IPS-20b (cell line): ENCODE data around the gene FAM83G.
"Not testable (repeated sequence)": the region's sequence is repeated elsewhere in the genome, so short reads cannot be mapped to it uniquely, and the experiment has no call there.

Experiments used
- H3K27ac ChIP-seq: one replicate; pipeline ENCODE4 v1.5.1; 2013; ENCODE audit warnings: low read length
- H3K27me3 ChIP-seq: 2 replicates; pipeline ENCODE4 v1.6.1; 2013; ENCODE audit warnings: mild to moderate bottlenecking, low read length, inconsistent platforms; ENCODE audit not compliant: insufficient read depth
- H3K36me3 ChIP-seq: 2 replicates; pipeline ENCODE4 v1.6.1; 2013; ENCODE audit warnings: low read depth, mild to moderate bottlenecking, inconsistent platforms, low read length, moderate library complexity; ENCODE audit not compliant: insufficient read depth
- H3K4me1 ChIP-seq: 2 replicates; pipeline ENCODE4 v1.6.1; 2013; ENCODE audit warnings: mild to moderate bottlenecking, control low read depth, inconsistent platforms, low read length, moderate library complexity; ENCODE audit not compliant: insufficient read depth
- H3K4me3 ChIP-seq: 2 replicates; pipeline ENCODE4 v1.5.1; 2013; ENCODE audit warnings: mild to moderate bottlenecking, low read length, inconsistent platforms
- H3K9ac ChIP-seq: 2 replicates; pipeline ENCODE4 v1.6.1; 2013; ENCODE audit warnings: low read depth, mild to moderate bottlenecking, inconsistent platforms, low read length, moderate library complexity
- H3K9me3 ChIP-seq: 2 replicates; pipeline ENCODE4 v1.6.1; 2013; ENCODE audit warnings: mild to moderate bottlenecking, low read depth, low read length, inconsistent platforms; ENCODE audit not compliant: insufficient read depth

FAM83G gene

GRCh38 chr17:18960803-18961511, 43.6 kb downstream of the FAM83G start:
- Histone ChIP-seq H3K27me3 (no peaks in the 10 kb centered on the region), H3K36me3 (no peaks in the 10 kb centered on the region), H3K4me1 (no peaks in the 10 kb centered on the region), H3K9me3 (no peaks in the 10 kb centered on the region), H3K27ac (no peak overlapping the region), H3K4me3 (no peak overlapping the region), H3K9ac (no peak overlapping the region)

GRCh38 chr17:18960241-18960665, 44.3 kb downstream of the FAM83G start:
- no peak overlapping the region for H3K27ac ChIP-seq
- no peaks in the 10 kb centered on the region for H3K4me1 ChIP-seq
- no peak overlapping the region for H3K9ac ChIP-seq

GRCh38 chr17:18959845-18960240, 44.7 kb downstream of the FAM83G start:
- Histone ChIP-seq H3K9ac (no peak overlapping the region), H3K27me3 (no peaks in the 10 kb centered on the region), H3K27ac (no peak overlapping the region), H3K36me3 (no peaks in the 10 kb centered on the region), H3K4me3 (no peak overlapping the region), H3K9me3 (no peaks in the 10 kb centered on the region), H3K4me1 (no peaks in the 10 kb centered on the region)

More at GRCh38 chr17:18960241-18960665, 44.3 kb downstream of the FAM83G start:
- no peaks in the 10 kb centered on the region for H3K27me3 ChIP-seq
- no peaks in the 10 kb centered on the region for H3K36me3 ChIP-seq
- no peaks in the 10 kb centered on the region for H3K9me3 ChIP-seq
- H3K4me3 ChIP-seq: no peak overlapping the region

- no peak overlapping the region for H3K4me3 ChIP-seq
- H3K27me3 ChIP-seq: no peaks in the 10 kb centered on the region
- no peaks in the 10 kb centered on the region for H3K4me1 ChIP-seq
- no peak overlapping the region for H3K9ac ChIP-seq
- H3K9me3 ChIP-seq: no peaks in the 10 kb centered on the region
- H3K27ac ChIP-seq: no peak overlapping the region
- H3K36me3 ChIP-seq: no peaks in the 10 kb centered on the region
Measured at GRCh38 chr17:18959071-18959844, 45.3 kb downstream of the FAM83G start.

- Histone ChIP-seq H3K4me1 (no peaks in the 10 kb centered on the region), H3K9ac (no peak overlapping the region), H3K27ac (no peak overlapping the region), H3K4me3 (no peak overlapping the region), H3K27me3 (no peaks in the 10 kb centered on the region), H3K9me3 (no peaks in the 10 kb centered on the region), H3K36me3 (no peaks in the 10 kb centered on the region)
Measured at GRCh38 chr17:18958611-18959010, 46.0 kb downstream of the FAM83G start.

- Histone ChIP-seq H3K27me3 (no peaks in the 10 kb centered on the region), H3K9me3 (no peaks in the 10 kb centered on the region), H3K4me3 (no peak overlapping the region), H3K9ac (no peak overlapping the region), H3K27ac (no peak overlapping the region), H3K4me1 (no peaks in the 10 kb centered on the region), H3K36me3 (no peaks in the 10 kb centered on the region)
Measured at GRCh38 chr17:18957831-18958230, 46.7 kb downstream of the FAM83G start.

- Histone ChIP-seq H3K9ac (no peak overlapping the region), H3K4me3 (no peak overlapping the region), H3K9me3 (no peaks in the 10 kb centered on the region), H3K27ac (no peak overlapping the region), H3K36me3 (no peaks in the 10 kb centered on the region), H3K4me1 (no peaks in the 10 kb centered on the region), H3K27me3 (no peaks in the 10 kb centered on the region)
Measured at GRCh38 chr17:18956581-18956980, 48.0 kb downstream of the FAM83G start.

- not testable (repeated sequence) for H3K36me3 ChIP-seq, H3K4me1 ChIP-seq
Measured at GRCh38 chr17:18956021-18956420, 48.5 kb downstream of the FAM83G start.

GRCh38 chr17:18955009-18955408, 49.6 kb downstream of the FAM83G start:
- Histone ChIP-seq H3K9ac (no peak overlapping the region), H3K9me3 (no peaks in the 10 kb centered on the region), H3K4me3 (no peak overlapping the region), H3K4me1 (no peaks in the 10 kb centered on the region), H3K36me3 (no peaks in the 10 kb centered on the region), H3K27ac (no peak overlapping the region), H3K27me3 (no peaks in the 10 kb centered on the region)

More at GRCh38 chr17:18956021-18956420, 48.5 kb downstream of the FAM83G start:
- not testable (repeated sequence) for H3K27ac ChIP-seq, H3K27me3 ChIP-seq, H3K9me3 ChIP-seq, H3K4me3 ChIP-seq, H3K9ac ChIP-seq

GRCh38 chr17:18954321-18954720, 50.2 kb downstream of the FAM83G start:
- Histone ChIP-seq H3K27ac (no peak overlapping the region), H3K36me3 (no peaks in the 10 kb centered on the region), H3K9ac (no peak overlapping the region), H3K9me3 (no peaks in the 10 kb centered on the region), H3K4me3 (no peak overlapping the region), H3K4me1 (no peaks in the 10 kb centered on the region), H3K27me3 (no peaks in the 10 kb centered on the region)

GRCh38 chr17:18953231-18953728, 51.3 kb downstream of the FAM83G start:
- H3K27ac ChIP-seq: no peak overlapping the region
- no peaks in the 10 kb centered on the region for H3K4me1 ChIP-seq
- H3K36me3 ChIP-seq: no peaks in the 10 kb centered on the region
- no peaks in the 10 kb centered on the region for H3K9me3 ChIP-seq
- no peak overlapping the region for H3K4me3 ChIP-seq
- no peak overlapping the region for H3K9ac ChIP-seq
- no peaks in the 10 kb centered on the region for H3K27me3 ChIP-seq
